Daoy (cell line): ENCODE measurements around the gene IFI27L2. TPM values are rescaled to one million over a fixed set of nuclear protein-coding genes. Genes with fewer than 3 reads are reported as not detected.

Experiments used
- DNase-seq: peaks from one replicate; pipeline ENCODE4 v3.0.0-alpha.2; 2015; ENCODE audit warnings: low read depth
- total RNA-seq: library from RNA; depleted of rRNA; stranded (reverse); fragments of >200 nt; shearing (Covaris generic); gene quantifications from 2 replicates; pipeline ENCODE4 v1.2.3, GENCODE V29; 2014

IFI27L2 gene
- total RNA-seq, 1 experiment from 2014 or later, result 68.5 TPM

- no peak for DNase-seq
Measured at GRCh38 chr14:94123296-94123695, 6.1 kb downstream of the IFI27L2 start.

GRCh38 chr14:94122438-94122837 lies 7.0 kb downstream of the IFI27L2 start:
- DNase-seq, result no peak

- no peak for DNase-seq
Measured at GRCh38 chr14:94121485-94121884, 7.9 kb downstream of the IFI27L2 start.

- peak; percentile 43 for DNase-seq
Measured at GRCh38 chr14:94120667-94121340, 8.6 kb downstream of the IFI27L2 start.

GRCh38 chr14:94119071-94119470 lies 10.3 kb downstream of the IFI27L2 start:
- no peak for DNase-seq

GRCh38 chr14:94117856-94118255 lies 11.5 kb downstream of the IFI27L2 start:
- no peak for DNase-seq

GRCh38 chr14:94116701-94117100 lies 12.7 kb downstream of the IFI27L2 start:
- no peak for DNase-seq

GRCh38 chr14:94115631-94116030 lies 13.8 kb downstream of the IFI27L2 start:
- no peak for DNase-seq

- no peak for DNase-seq
Measured at GRCh38 chr14:94115058-94115591, 14.3 kb downstream of the IFI27L2 start.

- no peak for DNase-seq
Measured at GRCh38 chr14:94114589-94115057, 14.8 kb downstream of the IFI27L2 start.

GRCh38 chr14:94113908-94114588 lies 15.4 kb downstream of the IFI27L2 start:
- no peak for DNase-seq

GRCh38 chr14:94113490-94113889 lies 15.9 kb downstream of the IFI27L2 start:
- peak; percentile 72 for DNase-seq

GRCh38 chr14:94113073-94113472 lies 16.3 kb downstream of the IFI27L2 start:
- DNase-seq, result no peak

GRCh38 chr14:94112513-94113063 lies 16.8 kb downstream of the IFI27L2 start:
- no peak for DNase-seq

- no peak for DNase-seq
Measured at GRCh38 chr14:94111276-94112095, 17.9 kb downstream of the IFI27L2 start.

GRCh38 chr14:94110552-94111181 lies 18.7 kb downstream of the IFI27L2 start, which contains the start of gene IFI27:
IFI27 (plus strand) TSS chr14:94110736.
- peak; percentile 86 for DNase-seq

GRCh38 chr14:94109915-94110250 lies 19.5 kb downstream of the IFI27L2 start:
- no peak for DNase-seq

GRCh38 chr14:94104731-94105130 lies 24.7 kb downstream of the IFI27L2 start:
- no peak for DNase-seq

GRCh38 chr14:94103554-94104150 lies 25.8 kb downstream of the IFI27L2 start:
- DNase-seq, result no peak

GRCh38 chr14:94102768-94103482 lies 26.5 kb downstream of the IFI27L2 start:
- no peak for DNase-seq
